Esophagus muscularis mucosa (tissue), 4 donors: ENCODE results near the gene HADHB.

Source experiments
- CTCF ChIP-seq, 3 experiments: fragments of 200-600 bp in 2 of 3; fragments of 450-650 bp in 1 of 3; sonication (generic) in 2 of 3; IDR thresholded peaks; one replicate each; pipeline ENCODE4 v1.5.1; 2017 to 2019; ENCODE audit warnings: antibody characterized with exemption in 3 of 3, mild to moderate bottlenecking in 2 of 3, moderate library complexity in 1 of 3
- EP300 ChIP-seq: sonication (generic); formaldehyde crosslinking; IDR thresholded peaks from one replicate; pipeline ENCODE4 v1.6.1; 2017; ENCODE audit warnings: antibody characterized with exemption
- POLR2A ChIP-seq: fragments of 450-650 bp; IDR thresholded peaks from one replicate; pipeline ENCODE4 v1.6.1; 2017; ENCODE audit warnings: antibody characterized with exemption, moderate library complexity, mild to moderate bottlenecking, low read depth
- POLR2AphosphoS5 ChIP-seq, 2 donors: sonication (generic); formaldehyde crosslinking; IDR thresholded peaks; one replicate each; pipeline ENCODE4 v1.6.1; 2017; ENCODE audit warnings: antibody characterized with exemption in 2 of 2

- TF ChIP-seq CTCF (IDR thresholded peaks at IDR 0.05) (no peak), POLR2AphosphoS5 (IDR thresholded peaks at IDR 0.05) (no peak), POLR2A (no peak), EP300 (no peak)
Measured at GRCh38 chr2:26302846-26303245, 58.1 kb downstream of the HADHB start.
